HEK293 (cell line): ENCODE measurements around the gene FUT3.
A peak's percentile ranks its signal among the peaks of the same experiment; 100 is the strongest.

Experiments used
- CTCF ChIA-PET: fragments of 350-600 bp; formaldehyde crosslinking; extraction: SDS; loops from one replicate; lab custom pipeline; 2021; ENCODE audit warnings: antibody characterized with exemption; lab: Yijun Ruan, JAX
- POLR2A ChIA-PET: fragments of 300-600 bp; formaldehyde crosslinking; extraction: SDS; loops from one replicate; lab custom pipeline; 2020; ENCODE audit warnings: antibody characterized with exemption, inconsistent platforms; lab: Yijun Ruan, JAX
- H3K27ac ChIP-seq: fragments of 200-500 bp; sonication (Bioruptor generic); 2 replicates; pipeline ENCODE4 v1.5.1; 2014; ENCODE audit warnings: low read depth, low read length, control low read depth, inconsistent platforms; ENCODE audit errors: extremely low read depth
- H3K36me3 ChIP-seq, 2 experiments: fragments of 200-500 bp in 1 of 2; sonication (Bioruptor generic) in 1 of 2; 1 replicate in 1 of 2; 2 replicates in 1 of 2; pipeline ENCODE4 v1.5.1; 2014 to 2017; ENCODE audit warnings: inconsistent platforms in 2 of 2, low read length in 2 of 2; ENCODE audit not compliant: control insufficient read depth in 2 of 2, insufficient read depth in 1 of 2
- H3K4me1 ChIP-seq: fragments of 200-500 bp; sonication (Bioruptor generic); 2 replicates; pipeline ENCODE4 v1.5.1; 2014; ENCODE audit warnings: mild to moderate bottlenecking, low read length, inconsistent platforms; ENCODE audit not compliant: control insufficient read depth, insufficient read depth
- H3K4me3 ChIP-seq: 2 replicates; pipeline ENCODE4 v1.5.1; 2011; ENCODE audit warnings: low read depth, mild to moderate bottlenecking, control low read depth, low read length, moderate library complexity
- H3K9me3 ChIP-seq: fragments of 200-500 bp; sonication (Bioruptor generic); 2 replicates; pipeline ENCODE4 v1.5.1; 2014; ENCODE audit warnings: low read depth, low read length, inconsistent platforms; ENCODE audit not compliant: control insufficient read depth, insufficient read depth
- HOXD13 ChIP-seq: sonication (generic); formaldehyde crosslinking; IDR thresholded peaks from 2 replicates; pipeline ENCODE4 v1.8.0; 2022; ENCODE audit warnings: missing genetic modification reagents, borderline replicate concordance
- KLF9 ChIP-seq: fragments of 450-650 bp; formaldehyde crosslinking; IDR thresholded peaks from 2 replicates; pipeline ENCODE4 v1.5.1; 2016; ENCODE audit warnings: missing biosample characterization, missing genetic modification characterization, low read depth
- MZF1 ChIP-seq: fragments of 450-650 bp; formaldehyde crosslinking; IDR thresholded peaks from 2 replicates; pipeline ENCODE4 v1.5.1; 2017; ENCODE audit warnings: missing biosample characterization, missing genetic modification characterization, borderline replicate concordance
- RBAK ChIP-seq: fragments of 450-650 bp; formaldehyde crosslinking; IDR thresholded peaks from 2 replicates; pipeline ENCODE4 v1.5.1; 2016; ENCODE audit warnings: missing biosample characterization, missing genetic modification characterization
- ZNF19 ChIP-seq: fragments of 450-650 bp; formaldehyde crosslinking; IDR thresholded peaks from 2 replicates; pipeline ENCODE4; 2016; ENCODE audit warnings: missing biosample characterization, missing genetic modification characterization, low read depth
- ZNF24 ChIP-seq: fragments of 450-650 bp; formaldehyde crosslinking; IDR thresholded peaks from 2 replicates; pipeline ENCODE4 v1.5.1; 2016; ENCODE audit warnings: missing biosample characterization, missing genetic modification characterization
- ZNF302 ChIP-seq: fragments of 450-650 bp; formaldehyde crosslinking; IDR thresholded peaks from 2 replicates; pipeline ENCODE4 v1.5.1; 2016; ENCODE audit warnings: missing biosample characterization, missing genetic modification characterization, low read depth
- ZNF324 ChIP-seq: fragments of 450-650 bp; formaldehyde crosslinking; IDR thresholded peaks from 2 replicates; pipeline ENCODE4 v1.5.1; 2016; ENCODE audit warnings: missing biosample characterization, missing genetic modification characterization
- ZNF394 ChIP-seq: fragments of 450-650 bp; formaldehyde crosslinking; IDR thresholded peaks from 2 replicates; pipeline ENCODE4 v1.5.1; 2016; ENCODE audit warnings: missing biosample characterization, missing genetic modification characterization, mild to moderate bottlenecking, moderate library complexity, borderline replicate concordance
- ZNF558 ChIP-seq: fragments of 450-650 bp; formaldehyde crosslinking; IDR thresholded peaks from 2 replicates; pipeline ENCODE4 v1.5.1; 2016; ENCODE audit warnings: missing biosample characterization, missing genetic modification characterization
- ZNF623 ChIP-seq: fragments of 450-650 bp; formaldehyde crosslinking; IDR thresholded peaks from 2 replicates; pipeline ENCODE4 v1.5.1; 2016; ENCODE audit warnings: missing biosample characterization, missing genetic modification characterization
- ZNF660 ChIP-seq: fragments of 450-650 bp; IDR thresholded peaks from 2 replicates; pipeline ENCODE4 v1.5.1; 2018; ENCODE audit warnings: missing biosample characterization, mild to moderate bottlenecking, missing genetic modification characterization
- TF ChIP-seq, protein P1 (sequence below): fragments of 450-650 bp; formaldehyde crosslinking; IDR thresholded peaks from 2 replicates; pipeline ENCODE4 v1.5.1; 2016; ENCODE audit warnings: missing biosample characterization, missing genetic modification characterization
- TF ChIP-seq, protein P2 (sequence below): fragments of 450-650 bp; formaldehyde crosslinking; IDR thresholded peaks from 2 replicates; pipeline ENCODE4 v1.5.1; 2016; ENCODE audit warnings: missing biosample characterization, missing genetic modification characterization
- TF ChIP-seq, protein P3 (sequence below): fragments of 450-650 bp; formaldehyde crosslinking; IDR thresholded peaks from 2 replicates; pipeline ENCODE4 v1.5.1; 2016; ENCODE audit warnings: missing biosample characterization, missing genetic modification characterization

Gene FUT3

DNA sequence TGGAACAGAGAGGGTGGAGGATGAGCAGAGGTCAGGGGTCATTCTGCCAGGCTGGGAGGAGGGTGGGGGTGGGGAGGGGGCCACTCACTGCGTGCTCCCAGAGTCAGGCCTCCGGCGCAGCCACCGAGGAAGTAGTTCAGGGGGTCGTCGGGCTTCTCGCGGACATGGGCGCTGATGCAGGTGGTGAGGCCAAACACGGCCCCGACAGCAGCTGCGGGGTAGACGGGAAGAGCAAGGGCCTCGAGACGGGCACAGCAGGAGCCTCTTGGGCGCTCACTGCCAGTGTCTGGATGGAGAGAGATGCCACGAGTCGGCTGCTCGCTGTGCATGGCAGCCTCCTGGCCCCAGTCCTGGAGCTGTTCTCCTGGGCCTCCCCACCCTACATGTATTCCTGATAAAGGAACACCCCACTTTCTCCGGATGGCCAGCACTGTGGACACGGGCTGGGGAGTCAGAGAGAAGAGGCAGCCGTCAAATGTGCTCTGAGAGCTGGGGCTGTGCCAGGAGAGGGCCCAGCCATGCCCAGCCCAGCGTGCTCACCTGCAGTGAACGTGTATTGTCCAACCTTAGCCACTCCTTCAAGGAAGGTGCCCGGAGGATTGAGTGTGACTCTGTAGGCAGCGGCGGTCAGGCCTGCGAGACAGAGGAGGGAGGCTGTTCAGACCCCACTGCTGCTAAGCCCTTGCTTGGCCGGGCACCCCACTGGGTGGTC lies 45.3 kb upstream of the FUT3 start:
- peaks cover 3 to 47% of the 10 kb centered on the region in 2 experiments; a peak in 2 of 3 replicates for H3K36me3 ChIP-seq
- no peak for TF ChIP-seq HOXD13
- no peak for TF ChIP-seq ZNF24 (tag by site-specific recombination)
- no peak for TF ChIP-seq MZF1
- TF ChIP-seq, protein P1, sequence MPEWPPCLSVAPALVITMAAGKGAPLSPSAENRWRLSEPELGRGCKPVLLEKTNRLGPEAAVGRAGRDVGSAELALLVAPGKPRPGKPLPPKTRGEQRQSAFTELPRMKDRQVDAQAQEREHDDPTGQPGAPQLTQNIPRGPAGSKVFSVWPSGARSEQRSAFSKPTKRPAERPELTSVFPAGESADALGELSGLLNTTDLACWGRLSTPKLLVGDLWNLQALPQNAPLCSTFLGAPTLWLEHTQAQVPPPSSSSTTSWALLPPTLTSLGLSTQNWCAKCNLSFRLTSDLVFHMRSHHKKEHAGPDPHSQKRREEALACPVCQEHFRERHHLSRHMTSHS = no peak
- TF ChIP-seq, protein P2, sequence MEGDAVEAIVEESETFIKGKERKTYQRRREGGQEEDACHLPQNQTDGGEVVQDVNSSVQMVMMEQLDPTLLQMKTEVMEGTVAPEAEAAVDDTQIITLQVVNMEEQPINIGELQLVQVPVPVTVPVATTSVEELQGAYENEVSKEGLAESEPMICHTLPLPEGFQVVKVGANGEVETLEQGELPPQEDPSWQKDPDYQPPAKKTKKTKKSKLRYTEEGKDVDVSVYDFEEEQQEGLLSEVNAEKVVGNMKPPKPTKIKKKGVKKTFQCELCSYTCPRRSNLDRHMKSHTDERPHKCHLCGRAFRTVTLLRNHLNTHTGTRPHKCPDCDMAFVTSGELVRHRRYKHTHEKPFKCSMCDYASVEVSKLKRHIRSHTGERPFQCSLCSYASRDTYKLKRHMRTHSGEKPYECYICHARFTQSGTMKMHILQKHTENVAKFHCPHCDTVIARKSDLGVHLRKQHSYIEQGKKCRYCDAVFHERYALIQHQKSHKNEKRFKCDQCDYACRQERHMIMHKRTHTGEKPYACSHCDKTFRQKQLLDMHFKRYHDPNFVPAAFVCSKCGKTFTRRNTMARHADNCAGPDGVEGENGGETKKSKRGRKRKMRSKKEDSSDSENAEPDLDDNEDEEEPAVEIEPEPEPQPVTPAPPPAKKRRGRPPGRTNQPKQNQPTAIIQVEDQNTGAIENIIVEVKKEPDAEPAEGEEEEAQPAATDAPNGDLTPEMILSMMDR (tag by site-specific recombination) = no peak
- no peak for TF ChIP-seq ZNF394 (tag by site-specific recombination)
- TF ChIP-seq ZNF302 = no peak
- TF ChIP-seq ZNF19 = no peak
- TF ChIP-seq, protein P3, sequence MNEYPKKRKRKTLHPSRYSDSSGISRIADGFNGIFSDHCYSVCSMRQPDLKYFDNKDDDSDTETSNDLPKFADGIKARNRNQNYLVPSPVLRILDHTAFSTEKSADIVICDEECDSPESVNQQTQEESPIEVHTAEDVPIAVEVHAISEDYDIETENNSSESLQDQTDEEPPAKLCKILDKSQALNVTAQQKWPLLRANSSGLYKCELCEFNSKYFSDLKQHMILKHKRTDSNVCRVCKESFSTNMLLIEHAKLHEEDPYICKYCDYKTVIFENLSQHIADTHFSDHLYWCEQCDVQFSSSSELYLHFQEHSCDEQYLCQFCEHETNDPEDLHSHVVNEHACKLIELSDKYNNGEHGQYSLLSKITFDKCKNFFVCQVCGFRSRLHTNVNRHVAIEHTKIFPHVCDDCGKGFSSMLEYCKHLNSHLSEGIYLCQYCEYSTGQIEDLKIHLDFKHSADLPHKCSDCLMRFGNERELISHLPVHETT = no peak
- no peak for TF ChIP-seq KLF9 (tag by site-specific recombination)
- TF ChIP-seq, all 188 proteins: peak for 0
- ChIA-PET CTCF (interaction anchor here (0.6 to 1.5 kb wide), 3 partner anchors 15 to 92 kb away, joined by 3 to 14 read pairs (median 3); no protein-coding TSS in a partner anchor), POLR2A (interaction anchor here (1.4 kb wide), 1 partner anchor 106 kb away, joined by 4 read pairs; the partner anchor contains the start of gene DUS3L)
- Histone ChIP-seq H3K27ac (no peak overlapping the region), H3K4me3 (no peak overlapping the region), H3K9me3 (no peaks in the 10 kb centered on the region), H3K4me1 (no peaks in the 10 kb centered on the region; the same call in 1 of the 2 replicates)

DNA sequence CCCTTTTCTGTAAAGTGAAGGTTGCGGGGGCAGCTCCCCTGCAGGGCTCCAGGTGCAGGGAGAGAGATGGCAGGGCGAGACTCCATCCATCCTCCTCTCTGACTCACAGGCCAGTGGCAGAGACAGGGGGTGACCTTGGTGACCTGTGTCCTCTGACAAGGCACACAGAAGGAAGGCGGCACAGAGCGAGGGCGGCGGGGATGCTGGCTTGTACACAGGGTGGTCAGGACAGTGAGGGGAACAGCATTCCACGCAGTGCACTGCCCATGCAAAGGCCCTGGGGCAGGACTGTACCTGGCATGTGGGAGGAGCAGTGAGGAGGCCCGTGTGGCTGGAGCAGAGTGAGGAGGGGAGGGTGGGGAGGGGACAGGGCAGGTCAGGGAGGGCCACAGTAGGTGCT lies 44.6 kb upstream of the FUT3 start:
- Histone ChIP-seq H3K27ac (no peak overlapping the region), H3K4me1 (no peaks in the 10 kb centered on the region; the same call in 1 of the 2 replicates), H3K36me3 (peaks cover 0 to 42% of the 10 kb centered on the region in 2 experiments; a peak in 2 of 3 replicates), H3K9me3 (no peaks in the 10 kb centered on the region), H3K4me3 (no peak overlapping the region)
- ChIA-PET POLR2A (no interaction called here), CTCF (interaction anchor here (0.8 kb wide), 1 partner anchor 92 kb away, joined by 6 read pairs; no protein-coding TSS in a partner anchor)
- TF ChIP-seq ZNF558 (tag by site-specific recombination) (no peak), ZNF623 (tag by site-specific recombination) (peak; percentile 98)
- TF ChIP-seq, all 188 proteins: peak for 1

DNA sequence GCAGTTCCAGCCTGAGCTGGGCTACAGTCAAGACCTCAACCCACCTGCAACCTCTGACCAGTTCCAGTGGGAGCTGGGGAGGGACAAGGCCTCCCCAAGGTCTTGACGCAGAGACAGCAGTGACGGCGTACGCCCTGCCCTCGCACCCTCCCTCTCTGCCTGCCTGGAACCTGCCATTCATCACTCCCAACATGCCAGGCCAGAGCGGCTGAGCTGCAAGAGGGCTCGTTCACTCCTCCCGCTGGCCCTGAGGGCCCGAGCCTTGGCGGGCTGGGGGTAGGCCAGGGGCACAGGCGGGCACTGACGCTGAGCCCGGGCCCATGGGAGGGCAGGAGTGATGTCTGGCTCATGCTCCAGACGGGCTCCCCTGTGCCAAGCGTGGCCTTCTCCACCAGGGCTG lies 44.2 kb upstream of the FUT3 start:
- peaks cover 0 to 39% of the 10 kb centered on the region in 2 experiments; a peak in 2 of 3 replicates for H3K36me3 ChIP-seq
- ChIA-PET CTCF (interaction anchor here (0.8 kb wide), 1 partner anchor 91 kb away, joined by 6 read pairs; no protein-coding TSS in a partner anchor), POLR2A (no interaction called here)

More for the DNA sequence above, 44.2 kb upstream of the FUT3 start:
- H3K27ac ChIP-seq = no peak overlapping the region
- TF ChIP-seq ZNF660 = no peak
- TF ChIP-seq ZNF324 (tag by site-specific recombination) = no peak
- TF ChIP-seq RBAK = no peak
- no peak overlapping the region for H3K4me3 ChIP-seq
- no peaks in the 10 kb centered on the region; the same call in 1 of the 2 replicates for H3K4me1 ChIP-seq
- no peaks in the 10 kb centered on the region for H3K9me3 ChIP-seq
